ENCODE measurements around the gene BANK1. TPM values are rescaled to one million over a fixed set of nuclear protein-coding genes. Genes with fewer than 3 reads are reported as not detected.

Gene BANK1
- total and polyA plus RNA-seq, 2 donors (not counting 1 experiment from before 2014, with no cell fraction given), result 353 to 354 TPM

DNA sequence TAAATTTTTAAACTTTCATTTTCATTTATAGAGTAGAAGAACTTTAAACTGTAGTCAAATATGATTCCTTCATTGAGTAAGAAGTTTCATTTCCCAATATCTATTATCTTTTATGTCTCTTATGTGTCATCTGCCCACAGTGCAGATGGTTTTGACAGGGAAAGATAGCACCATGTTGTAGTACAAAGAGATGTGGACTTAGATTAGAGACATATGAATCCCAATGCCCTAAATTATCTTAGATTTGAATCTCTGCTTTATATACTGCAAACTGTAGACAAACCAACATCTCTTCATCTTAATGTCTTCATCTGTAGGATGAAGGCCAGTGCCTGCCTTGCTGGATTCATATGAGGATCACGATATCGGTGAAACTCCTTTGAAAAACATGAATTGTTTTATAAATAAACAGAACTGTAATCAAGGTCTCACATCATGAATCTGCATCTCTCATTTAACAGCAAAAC is 217.5 kb downstream of the BANK1 start:
- ChIA-PET POLR2A (interaction anchor here (0.6 kb wide), 1 partner anchor 178 kb away, joined by 4 read pairs; no protein-coding TSS in a partner anchor), CTCF (no interaction called here)
- Mint-ChIP-seq H3K4me3 (no peak overlapping the region), H3K4me1 (peaks cover 57% of the 10 kb centered on the region), H3K27ac (peak overlapping the region; percentile 12), H3K27me3 (no peaks in the 10 kb centered on the region), H3K9me3 (ENCODE audit: insufficient read depth) (no peaks in the 10 kb centered on the region)
- H3K4me3 ChIP-seq (ENCODE audit: control extremely low read depth in 1 of 5, extremely low read depth in 1 of 5, insufficient read depth in 1 of 5, low read depth in 2 of 5, low read length in 4 of 5), result peak overlapping the region in 1 of 5 experiments; percentile 3
- intact Hi-C loops (cut with micrococcal nuclease), result no loop called here
- H3K9me3 ChIP-seq (ENCODE audit: control extremely low read depth in 1 of 3, control insufficient read depth in 2 of 3, insufficient read depth in 1 of 3, low read length in 2 of 3), result no peaks in the 10 kb centered on the region
- peak overlapping the region; percentile 34 for H3K4me2 ChIP-seq (replicated peaks; ENCODE audit: low read depth, low read length, poor library complexity, severe bottlenecking)
- no peak for TF ChIP-seq EZH2 (IDR thresholded peaks at IDR 0.05; ENCODE audit: borderline replicate concordance, insufficient read depth, low read depth, low read length, poor library complexity, severe bottlenecking)
- TF ChIP-seq, protein P1, sequence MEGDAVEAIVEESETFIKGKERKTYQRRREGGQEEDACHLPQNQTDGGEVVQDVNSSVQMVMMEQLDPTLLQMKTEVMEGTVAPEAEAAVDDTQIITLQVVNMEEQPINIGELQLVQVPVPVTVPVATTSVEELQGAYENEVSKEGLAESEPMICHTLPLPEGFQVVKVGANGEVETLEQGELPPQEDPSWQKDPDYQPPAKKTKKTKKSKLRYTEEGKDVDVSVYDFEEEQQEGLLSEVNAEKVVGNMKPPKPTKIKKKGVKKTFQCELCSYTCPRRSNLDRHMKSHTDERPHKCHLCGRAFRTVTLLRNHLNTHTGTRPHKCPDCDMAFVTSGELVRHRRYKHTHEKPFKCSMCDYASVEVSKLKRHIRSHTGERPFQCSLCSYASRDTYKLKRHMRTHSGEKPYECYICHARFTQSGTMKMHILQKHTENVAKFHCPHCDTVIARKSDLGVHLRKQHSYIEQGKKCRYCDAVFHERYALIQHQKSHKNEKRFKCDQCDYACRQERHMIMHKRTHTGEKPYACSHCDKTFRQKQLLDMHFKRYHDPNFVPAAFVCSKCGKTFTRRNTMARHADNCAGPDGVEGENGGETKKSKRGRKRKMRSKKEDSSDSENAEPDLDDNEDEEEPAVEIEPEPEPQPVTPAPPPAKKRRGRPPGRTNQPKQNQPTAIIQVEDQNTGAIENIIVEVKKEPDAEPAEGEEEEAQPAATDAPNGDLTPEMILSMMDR (IDR thresholded peaks at IDR 0.05), result no peak
- no peak overlapping the region for H3K9ac ChIP-seq (ENCODE audit: low read length)
- peak overlapping the region; percentile 16 to 63 for H3K27ac ChIP-seq (ENCODE audit: low read length in 2 of 2)
- H3K27me3 ChIP-seq (replicated peaks in 1 of 4; ENCODE audit: control extremely low read depth in 1 of 4, control insufficient read depth in 3 of 4, insufficient read depth in 4 of 4, low read length in 3 of 4), result no peaks in the 10 kb centered on the region
- H3K36me3 ChIP-seq (replicated peaks in 1 of 2; ENCODE audit: control extremely low read depth in 1 of 2, control insufficient read depth in 1 of 2, extremely low read depth in 1 of 2, insufficient read depth in 2 of 2, low read length in 1 of 2), result peaks cover 12 to 53% of the 10 kb centered on the region in 2 experiments
- peaks cover 44% of the 10 kb centered on the region for H3K79me2 ChIP-seq (ENCODE audit: control insufficient read depth, insufficient read depth, low read length)
- H4K20me1 ChIP-seq (ENCODE audit: control insufficient read depth, insufficient read depth, low read length, poor library complexity, severe bottlenecking), result peaks cover 24% of the 10 kb centered on the region
- H2AFZ ChIP-seq (ENCODE audit: insufficient read depth, low read depth, low read length, poor library complexity, severe bottlenecking), result no peak overlapping the region
- ATAC-seq (ENCODE audit: low read depth), result peak; percentile 74
- no CpG with 5 or more reads among the region's 2 CpGs for WGBS (ENCODE audit: insufficient coverage)
- DNase-seq, result peak; percentile 37
- peaks cover 8 to 30% of the 10 kb centered on the region in 2 donors for H3K4me1 ChIP-seq (ENCODE audit: control insufficient read depth in 2 of 2, insufficient read depth in 2 of 2, low read length in 2 of 2)

DNA sequence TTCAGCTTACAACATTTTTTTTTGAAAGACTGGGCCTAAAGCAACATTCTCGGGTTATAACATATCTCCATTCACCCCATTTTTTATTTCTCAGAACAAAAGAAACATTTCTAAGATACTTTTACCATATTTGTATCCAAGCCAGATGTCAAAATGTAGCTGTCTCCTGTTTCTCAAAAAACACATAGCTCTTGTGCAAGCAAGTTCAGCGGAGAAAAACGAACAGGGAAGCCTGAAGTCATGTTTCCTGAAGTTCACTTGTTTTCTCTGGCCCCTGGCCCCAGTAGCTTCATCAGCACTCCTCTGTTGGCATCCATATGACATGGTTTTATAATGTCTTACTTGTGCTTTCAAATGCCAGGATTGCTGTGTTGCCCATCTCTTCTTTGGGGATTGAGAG is 218.2 kb downstream of the BANK1 start:
- Mint-ChIP-seq H3K27me3 (no peaks in the 10 kb centered on the region), H3K9me3 (ENCODE audit: insufficient read depth) (no peaks in the 10 kb centered on the region), H3K4me3 (no peak overlapping the region), H3K27ac (peak overlapping the region; percentile 12), H3K4me1 (peaks cover 53% of the 10 kb centered on the region)
- H3K36me3 ChIP-seq (replicated peaks in 1 of 2; ENCODE audit: control extremely low read depth in 1 of 2, control insufficient read depth in 1 of 2, extremely low read depth in 1 of 2, insufficient read depth in 2 of 2, low read length in 1 of 2), result peaks cover 12 to 53% of the 10 kb centered on the region in 2 experiments
- intact Hi-C loops (cut with micrococcal nuclease), result no loop called here
- TF ChIP-seq, protein P1 (IDR thresholded peaks at IDR 0.05), result no peak
- TF ChIP-seq EZH2 (IDR thresholded peaks at IDR 0.05; ENCODE audit: borderline replicate concordance, insufficient read depth, low read depth, low read length, poor library complexity, severe bottlenecking), result no peak
- H4K20me1 ChIP-seq (ENCODE audit: control insufficient read depth, insufficient read depth, low read length, poor library complexity, severe bottlenecking), result peaks cover 18% of the 10 kb centered on the region
- peaks cover 3 to 26% of the 10 kb centered on the region in 2 donors for H3K4me1 ChIP-seq (ENCODE audit: control insufficient read depth in 2 of 2, insufficient read depth in 2 of 2, low read length in 2 of 2)
- POLR2A ChIA-PET, result no interaction called here
- H3K27ac ChIP-seq (ENCODE audit: low read length in 2 of 2), result peak overlapping the region in 1 of 2 donors; percentile 63
- WGBS (ENCODE audit: insufficient coverage), result 97% methylated on average over 3 of the region's 3 CpGs
- DNase-seq, result no peak
- no peaks in the 10 kb centered on the region for H3K9me3 ChIP-seq (ENCODE audit: control extremely low read depth in 1 of 3, control insufficient read depth in 2 of 3, insufficient read depth in 1 of 3, low read length in 2 of 3)
- H3K4me2 ChIP-seq (replicated peaks; ENCODE audit: low read depth, low read length, poor library complexity, severe bottlenecking), result no peak overlapping the region
- no peak for ATAC-seq (ENCODE audit: low read depth)
- H3K9ac ChIP-seq (ENCODE audit: low read length), result no peak overlapping the region
- peaks cover 43% of the 10 kb centered on the region for H3K79me2 ChIP-seq (ENCODE audit: control insufficient read depth, insufficient read depth, low read length)
- no peak overlapping the region for H2AFZ ChIP-seq (ENCODE audit: insufficient read depth, low read depth, low read length, poor library complexity, severe bottlenecking)
- no peak overlapping the region for H3K4me3 ChIP-seq (ENCODE audit: control extremely low read depth in 1 of 5, extremely low read depth in 1 of 5, insufficient read depth in 1 of 5, low read depth in 2 of 5, low read length in 4 of 5)
- H3K27me3 ChIP-seq (replicated peaks in 1 of 4; ENCODE audit: control extremely low read depth in 1 of 4, control insufficient read depth in 3 of 4, insufficient read depth in 4 of 4, low read length in 3 of 4), result no peaks in the 10 kb centered on the region
- CTCF ChIA-PET, result no interaction called here

Data from B cell (primary cell).